Activated CD4-positive, alpha-beta T cell treated with anti-CD3 and anti-CD28 coated beads for 1 hour (primary cell): Measurements from ENCODE around the gene STN1.

Source experiments
- DNase-seq: peaks from one replicate; pipeline ENCODE4 v3.0.0-alpha.2; 2020

Gene STN1, protein sequence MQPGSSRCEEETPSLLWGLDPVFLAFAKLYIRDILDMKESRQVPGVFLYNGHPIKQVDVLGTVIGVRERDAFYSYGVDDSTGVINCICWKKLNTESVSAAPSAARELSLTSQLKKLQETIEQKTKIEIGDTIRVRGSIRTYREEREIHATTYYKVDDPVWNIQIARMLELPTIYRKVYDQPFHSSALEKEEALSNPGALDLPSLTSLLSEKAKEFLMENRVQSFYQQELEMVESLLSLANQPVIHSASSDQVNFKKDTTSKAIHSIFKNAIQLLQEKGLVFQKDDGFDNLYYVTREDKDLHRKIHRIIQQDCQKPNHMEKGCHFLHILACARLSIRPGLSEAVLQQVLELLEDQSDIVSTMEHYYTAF

DNA sequence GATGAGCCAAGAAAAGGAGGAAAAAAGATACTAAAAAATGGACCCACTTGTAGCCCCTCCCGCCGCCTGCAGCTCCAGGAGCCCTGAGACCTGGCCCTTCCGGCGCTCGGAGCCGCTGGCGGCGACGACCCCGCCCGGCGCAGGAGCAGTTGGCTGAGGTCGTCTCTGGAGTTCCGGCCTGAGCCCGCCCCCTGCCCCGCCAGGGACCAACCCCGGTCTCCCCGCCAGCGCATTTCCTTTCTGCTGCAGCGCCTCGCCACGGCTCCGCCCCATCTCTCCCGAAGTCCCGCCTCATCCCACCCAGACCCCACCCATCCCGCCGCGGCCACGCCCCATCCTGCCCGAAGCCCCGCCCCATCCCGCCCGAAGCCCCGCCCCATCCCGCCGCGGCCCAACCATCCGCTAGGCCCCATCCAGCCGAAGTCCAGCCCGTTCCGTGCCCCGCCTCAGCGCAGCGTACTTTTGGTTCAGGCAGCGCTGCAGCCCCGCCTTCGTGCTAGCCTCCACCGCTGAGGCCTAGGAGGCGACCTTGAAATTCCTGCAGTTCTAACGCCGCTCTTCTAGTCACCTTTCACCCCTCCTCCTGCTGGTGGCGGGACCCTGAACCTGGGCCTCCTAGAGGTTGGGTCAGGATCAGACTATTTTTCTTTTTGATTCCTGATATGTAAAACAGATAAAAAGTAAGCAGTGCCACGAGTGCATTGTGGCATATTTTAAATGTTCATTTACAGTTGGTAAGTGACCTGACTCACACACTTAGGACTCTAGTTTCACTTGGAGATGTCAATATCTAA is at the start of gene STN1:
Gene STN1 (minus strand): TSS at position 132 of the 794 bp plus-strand sequence. CDS start 590 bp downstream, outside the sequence.
- DNase-seq: peak; percentile 91

DNA sequence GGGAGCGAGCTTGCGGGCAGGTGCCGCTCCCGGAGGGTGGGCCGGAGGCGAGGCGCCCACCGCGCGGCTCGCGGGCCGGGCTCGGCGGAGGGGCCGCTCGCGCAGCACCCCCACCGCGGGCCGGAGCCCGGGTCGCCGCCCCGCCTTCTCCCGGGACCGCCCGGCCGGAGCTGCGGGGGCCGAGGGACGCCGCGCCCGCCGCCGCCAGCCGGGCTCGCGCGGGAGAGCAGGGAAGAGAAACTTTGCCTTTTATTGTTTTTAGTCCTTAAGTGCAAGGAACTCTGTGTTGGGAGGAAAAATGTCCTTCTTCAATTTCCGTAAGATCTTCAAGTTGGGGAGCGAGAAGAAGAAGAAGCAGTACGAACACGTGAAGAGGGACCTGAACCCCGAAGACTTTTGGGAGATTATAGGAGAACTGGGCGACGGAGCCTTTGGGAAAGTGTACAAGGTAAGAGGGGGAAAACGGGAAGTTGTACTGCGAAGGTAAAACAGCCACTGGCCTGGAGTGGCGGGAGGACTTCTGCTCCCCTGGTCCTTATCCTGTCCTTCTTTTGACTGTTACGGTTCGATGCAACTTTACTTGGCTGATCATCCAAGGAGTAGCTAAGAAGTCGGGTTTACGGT is 49.6 kb upstream of the STN1 start:
- no peak for DNase-seq

DNA sequence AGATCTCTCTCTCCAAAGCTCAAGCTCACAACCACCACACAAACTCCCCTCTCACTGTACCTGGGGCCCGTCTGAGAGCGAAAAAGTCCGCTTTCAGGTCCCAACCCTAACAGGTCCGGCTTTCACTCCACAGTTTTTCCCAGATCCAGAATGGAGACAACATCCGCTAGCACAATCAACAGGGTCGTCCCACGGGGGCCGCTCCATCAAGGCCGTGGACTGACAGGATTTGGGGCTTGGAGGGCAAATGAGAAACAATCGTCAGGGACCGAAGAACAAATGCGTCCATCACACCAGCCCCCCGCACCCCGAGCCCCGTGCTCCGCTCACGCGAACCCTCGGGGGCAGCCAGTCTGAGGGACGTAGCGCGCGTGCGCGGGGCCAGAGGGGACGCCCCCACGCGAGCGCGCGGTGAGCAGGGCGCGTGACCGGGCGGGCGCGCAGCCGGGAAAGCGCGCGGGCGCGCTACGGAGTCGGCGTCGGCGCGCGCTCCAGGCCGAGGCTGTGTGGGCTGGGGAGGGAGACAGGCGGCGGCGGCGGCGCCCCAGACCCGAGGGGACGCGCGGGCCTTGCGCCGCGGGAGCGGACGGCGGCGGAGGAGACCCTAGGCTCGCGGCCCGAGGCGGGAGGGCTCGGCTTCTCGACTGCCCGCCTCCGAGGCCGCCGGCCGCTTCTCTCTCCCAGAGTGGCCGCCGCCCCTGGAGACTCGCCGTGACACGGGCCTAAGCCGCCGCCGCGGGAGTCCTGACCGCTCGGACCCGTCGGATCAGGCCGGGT is 48.9 kb upstream of the STN1 start, which contains the start of gene SLK:
Gene SLK (plus strand): TSS at position 470 of the 777 bp plus-strand sequence. CDS start 606 bp downstream, outside the sequence.
- DNase-seq: peak; percentile 74

DNA sequence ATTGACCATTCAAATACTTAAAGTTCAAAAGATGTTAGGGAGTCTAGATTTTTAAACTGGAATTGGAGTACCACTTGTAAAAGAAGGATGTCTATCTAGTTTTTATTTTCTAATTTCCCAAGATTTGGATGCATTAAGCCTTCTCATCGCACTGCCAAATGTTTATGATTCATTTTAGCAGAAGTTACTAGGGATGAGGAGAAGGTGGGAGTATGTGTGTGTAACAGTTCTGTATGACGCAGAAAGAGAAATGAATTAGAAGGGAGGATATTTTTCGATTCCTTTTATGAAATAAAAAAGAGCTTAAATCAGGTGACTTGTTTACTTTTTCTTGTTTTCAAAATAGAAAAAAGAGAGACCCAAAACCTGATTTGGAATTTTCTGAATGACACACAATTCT is 42.1 kb upstream of the STN1 start:
- DNase-seq: no peak

- DNase-seq: no peak
Measured at GRCh38 chr10:103958996-103959395, 41.0 kb upstream of the STN1 start.

DNA sequence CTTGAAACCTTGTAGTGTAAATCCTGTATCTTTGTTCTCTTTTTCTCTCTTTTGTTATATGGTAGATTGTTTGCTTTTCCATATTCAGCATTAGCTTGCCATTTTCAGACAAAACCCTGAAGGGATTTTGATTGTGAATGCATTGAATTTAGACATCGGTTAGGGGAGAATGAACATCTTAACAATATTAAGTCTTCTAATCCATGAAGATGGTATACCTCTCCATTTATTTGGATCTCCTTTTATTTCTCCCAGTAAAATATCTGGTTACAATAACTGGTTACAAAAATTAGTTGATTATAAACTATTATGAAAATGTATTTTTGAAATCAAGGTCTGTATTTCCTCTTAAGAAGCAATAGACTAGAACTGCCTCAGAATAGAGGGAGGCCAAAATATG is 36.6 kb upstream of the STN1 start:
- no peak for DNase-seq

DNA sequence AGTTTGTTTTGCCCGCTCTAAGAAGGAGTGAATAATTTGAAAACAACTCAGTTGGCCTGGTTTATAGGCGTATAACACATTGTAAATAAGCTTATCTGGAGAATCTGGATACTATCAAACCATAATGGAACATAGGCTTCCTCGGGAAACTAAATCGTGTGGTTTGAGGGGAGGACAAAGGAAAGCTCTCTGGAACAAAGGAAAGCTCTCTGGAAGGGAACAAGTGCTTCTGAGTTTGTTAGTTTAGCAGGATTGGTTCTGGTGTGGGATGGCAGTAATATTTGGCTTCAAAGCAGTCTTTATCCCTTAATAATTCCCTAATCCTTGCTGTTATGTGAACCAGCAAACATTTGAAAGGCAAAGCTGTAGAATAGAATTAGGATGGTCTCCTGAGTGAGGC is 34.0 kb upstream of the STN1 start:
- DNase-seq: no peak

GRCh38 chr10:103951183-103951582 is 33.2 kb upstream of the STN1 start:
- DNase-seq: no peak

DNA sequence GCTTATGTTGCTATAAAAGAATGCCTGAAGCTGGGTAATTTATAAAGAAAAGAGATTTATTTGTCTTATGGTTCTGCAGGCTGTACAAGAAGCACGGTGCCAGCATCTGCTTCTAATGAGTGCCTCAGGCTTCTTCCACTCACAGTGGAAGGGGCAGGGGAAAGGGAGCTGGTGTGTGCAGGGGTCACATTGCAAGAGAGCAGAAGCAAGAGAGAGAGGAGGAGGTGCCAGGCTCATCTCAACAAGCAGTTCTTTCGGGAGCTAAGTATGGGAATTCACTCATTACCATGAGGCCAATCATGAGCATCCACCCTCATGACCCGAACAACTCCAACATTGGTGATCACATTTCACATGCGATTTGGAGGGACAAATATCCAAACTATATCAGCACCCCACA is 31.7 kb upstream of the STN1 start:
- no peak for DNase-seq

- no peak for DNase-seq
Measured at GRCh38 chr10:103947799-103948516, 30.0 kb upstream of the STN1 start.

DNA sequence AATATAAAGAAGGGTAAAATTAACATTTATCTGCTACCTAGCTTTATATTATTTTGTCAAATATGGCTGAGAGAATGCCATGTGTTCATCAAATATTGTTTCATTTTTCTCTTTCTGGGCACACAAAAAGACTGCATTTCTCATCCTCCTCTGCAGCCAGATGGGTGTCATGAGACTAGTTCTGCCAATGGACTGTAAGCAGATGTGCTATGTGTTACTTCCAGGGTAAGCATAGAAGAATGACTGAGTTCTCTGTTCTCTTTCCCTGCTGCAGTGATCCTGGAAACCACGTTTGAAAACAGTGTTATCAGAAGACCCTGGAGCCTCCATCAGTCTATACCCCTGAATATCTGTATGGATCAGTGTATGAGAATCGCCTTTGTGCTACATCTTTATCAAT is 24.9 kb upstream of the STN1 start:
- DNase-seq: no peak

DNA sequence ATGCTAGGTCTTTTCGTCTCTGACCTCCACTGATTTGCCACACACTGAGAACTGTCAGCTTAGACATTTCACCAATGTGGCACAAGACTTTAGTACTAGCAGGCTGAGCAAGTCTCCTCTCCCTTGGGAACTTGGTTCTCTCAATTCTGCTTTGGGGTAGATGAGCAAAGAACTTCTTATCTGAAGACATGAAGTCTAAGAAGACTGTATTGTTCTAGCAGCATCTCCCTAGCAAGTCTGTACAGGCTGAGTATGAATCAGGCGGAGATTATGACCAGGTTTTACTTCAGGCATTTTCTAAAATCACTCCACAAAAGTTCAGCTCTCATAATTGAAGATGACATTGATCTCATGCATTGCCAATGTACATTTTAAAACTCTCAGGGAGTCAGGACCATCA is 23.8 kb upstream of the STN1 start:
- DNase-seq: no peak

- DNase-seq: no peak
Measured at GRCh38 chr10:103939522-103939921, 21.5 kb upstream of the STN1 start.

- no peak for DNase-seq
Measured at GRCh38 chr10:103936022-103936421, 18.0 kb upstream of the STN1 start.

GRCh38 chr10:103934308-103934707 is 16.3 kb upstream of the STN1 start:
- DNase-seq: no peak

DNA sequence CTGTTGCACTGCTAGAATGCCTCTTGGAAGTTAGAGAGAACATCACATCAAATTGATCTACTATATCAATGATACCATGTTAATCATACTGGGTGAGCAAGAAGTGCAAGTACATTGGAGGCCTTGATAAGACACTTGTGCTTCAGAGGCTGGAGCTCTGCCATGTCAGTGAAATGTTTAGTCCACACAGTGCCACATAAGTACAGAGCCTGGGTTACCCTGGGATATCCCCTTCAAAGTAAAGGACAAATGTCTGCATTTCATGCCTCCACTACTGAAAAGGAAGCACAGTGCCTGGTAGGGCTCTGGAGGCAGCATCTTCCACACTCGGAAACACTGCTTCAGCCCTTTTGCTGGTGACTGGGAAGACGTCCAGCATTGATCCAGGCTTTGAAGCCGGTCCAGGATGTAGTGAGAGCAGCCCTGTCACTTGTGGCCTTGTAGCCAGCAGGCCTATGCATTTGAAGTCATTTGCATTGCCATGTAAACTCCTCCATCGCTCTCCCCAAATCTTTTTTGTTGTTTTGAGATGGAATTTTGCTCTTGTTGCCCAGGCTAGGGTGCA is 15.7 kb upstream of the STN1 start:
- DNase-seq: no peak

GRCh38 chr10:103932971-103933370 is 15.0 kb upstream of the STN1 start:
- DNase-seq: no peak

DNA sequence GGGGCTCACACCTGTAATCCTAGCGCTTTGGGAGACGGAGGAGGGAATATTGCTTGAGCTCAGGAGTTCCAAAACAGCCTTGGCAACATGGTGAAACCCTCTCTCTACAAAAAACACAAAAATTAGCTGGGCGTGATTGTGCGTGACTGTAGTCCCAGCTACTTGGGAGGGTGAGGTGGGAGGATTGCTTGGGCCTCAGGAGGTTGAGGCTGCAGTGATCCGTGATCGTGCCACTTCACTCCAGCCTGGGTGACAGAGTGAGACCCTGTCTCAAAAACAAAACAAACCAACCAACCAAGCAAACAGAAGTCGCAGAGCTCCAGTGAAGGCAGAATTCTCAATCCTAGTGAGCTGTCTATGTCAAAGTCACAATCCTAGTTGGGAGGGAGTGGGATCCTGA is 14.3 kb upstream of the STN1 start:
- DNase-seq: no peak

DNA sequence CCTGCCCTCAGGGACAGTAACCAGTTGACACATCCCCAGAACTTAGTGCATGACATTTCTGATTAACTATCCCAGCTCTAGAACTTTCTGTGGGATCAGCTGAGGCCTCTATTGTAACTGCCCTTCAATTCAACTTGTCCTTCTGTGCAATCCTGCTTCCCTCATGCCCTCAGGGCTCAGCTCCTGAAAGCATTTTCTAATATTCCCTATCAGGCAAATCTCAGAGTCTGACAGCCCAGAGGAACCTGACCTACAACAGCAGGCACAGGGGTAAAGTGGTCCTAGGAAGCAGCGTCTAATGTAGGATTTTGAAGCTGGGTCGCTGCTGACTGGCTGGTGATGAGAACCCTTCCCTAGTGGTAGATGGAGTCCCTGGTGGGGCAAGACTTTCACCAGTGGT is 13.6 kb upstream of the STN1 start:
- DNase-seq: no peak

DNA sequence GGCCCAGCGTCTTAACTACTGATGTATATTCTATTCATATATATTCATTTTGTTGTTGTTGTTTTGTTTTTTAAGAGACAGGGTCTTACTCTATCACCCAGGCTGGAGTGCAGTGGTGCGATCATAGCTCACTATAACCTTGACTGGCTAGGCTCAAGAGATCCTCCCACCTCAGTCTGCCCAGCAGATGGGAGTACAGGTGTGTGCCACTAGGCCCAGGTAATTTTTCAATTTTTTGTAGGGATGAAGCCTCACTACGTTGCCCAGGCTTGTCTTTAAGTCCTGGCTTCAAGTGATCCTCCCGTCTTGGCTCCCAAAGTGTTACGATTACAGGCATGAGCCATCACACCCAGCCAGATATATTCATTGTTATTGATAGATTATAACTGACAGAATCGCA is 12.9 kb upstream of the STN1 start:
- no peak for DNase-seq

DNA sequence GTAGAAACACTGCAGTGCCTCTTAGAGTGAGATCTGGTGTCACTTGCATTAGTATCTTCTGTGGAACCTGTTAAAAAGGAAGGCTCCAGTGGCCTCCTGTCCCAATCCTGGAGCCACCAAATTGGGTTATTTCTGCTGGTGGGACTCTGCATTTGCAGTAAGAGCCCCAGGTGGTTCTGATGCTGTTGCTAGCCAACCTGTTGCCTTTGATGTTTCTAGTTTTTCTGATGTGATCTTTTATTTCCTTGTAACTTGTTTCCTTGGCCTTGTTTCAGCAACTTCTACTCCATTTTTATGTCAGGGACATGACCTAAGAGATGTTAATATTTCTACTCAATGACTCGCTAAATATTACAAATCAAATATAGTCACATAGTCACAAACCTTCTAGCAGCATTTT is 12.5 kb upstream of the STN1 start:
- no peak for DNase-seq

DNA sequence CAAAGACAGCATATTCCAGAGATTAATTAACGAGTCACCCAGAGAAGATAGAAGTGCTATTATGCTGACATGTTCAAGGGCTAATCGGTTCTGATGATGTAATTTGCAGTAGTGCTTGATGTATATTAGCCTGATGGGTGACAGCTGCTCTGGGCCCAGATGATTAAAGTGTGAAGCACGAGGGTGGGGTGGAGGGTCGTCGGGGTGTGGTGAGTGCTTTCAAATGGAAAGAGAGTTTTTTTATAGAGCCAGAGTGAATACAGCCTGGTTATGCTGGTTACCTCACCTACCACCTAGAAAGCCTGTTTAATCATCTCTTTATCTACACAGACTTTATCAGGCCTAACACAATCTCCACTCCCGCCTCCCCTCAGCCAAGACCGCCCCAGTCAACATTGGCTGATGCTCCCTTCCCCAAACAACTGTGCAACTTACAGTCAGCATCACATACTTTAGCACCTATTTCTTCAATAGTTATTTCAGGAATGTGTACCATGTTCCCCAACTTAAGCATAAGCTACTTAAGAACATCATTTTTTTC is 11.5 kb upstream of the STN1 start:
- DNase-seq: no peak
